Suppressor macrophage (primary cell): Measurements from ENCODE around the gene DBNDD2.
A peak's percentile ranks its signal among the peaks of the same experiment; 100 is the strongest.

Experiments
- DNase-seq, 4 experiments: peaks; one replicate each; pipeline ENCODE4 v3.0.0-alpha.2; 2020 to 2022

Gene DBNDD2

DNA sequence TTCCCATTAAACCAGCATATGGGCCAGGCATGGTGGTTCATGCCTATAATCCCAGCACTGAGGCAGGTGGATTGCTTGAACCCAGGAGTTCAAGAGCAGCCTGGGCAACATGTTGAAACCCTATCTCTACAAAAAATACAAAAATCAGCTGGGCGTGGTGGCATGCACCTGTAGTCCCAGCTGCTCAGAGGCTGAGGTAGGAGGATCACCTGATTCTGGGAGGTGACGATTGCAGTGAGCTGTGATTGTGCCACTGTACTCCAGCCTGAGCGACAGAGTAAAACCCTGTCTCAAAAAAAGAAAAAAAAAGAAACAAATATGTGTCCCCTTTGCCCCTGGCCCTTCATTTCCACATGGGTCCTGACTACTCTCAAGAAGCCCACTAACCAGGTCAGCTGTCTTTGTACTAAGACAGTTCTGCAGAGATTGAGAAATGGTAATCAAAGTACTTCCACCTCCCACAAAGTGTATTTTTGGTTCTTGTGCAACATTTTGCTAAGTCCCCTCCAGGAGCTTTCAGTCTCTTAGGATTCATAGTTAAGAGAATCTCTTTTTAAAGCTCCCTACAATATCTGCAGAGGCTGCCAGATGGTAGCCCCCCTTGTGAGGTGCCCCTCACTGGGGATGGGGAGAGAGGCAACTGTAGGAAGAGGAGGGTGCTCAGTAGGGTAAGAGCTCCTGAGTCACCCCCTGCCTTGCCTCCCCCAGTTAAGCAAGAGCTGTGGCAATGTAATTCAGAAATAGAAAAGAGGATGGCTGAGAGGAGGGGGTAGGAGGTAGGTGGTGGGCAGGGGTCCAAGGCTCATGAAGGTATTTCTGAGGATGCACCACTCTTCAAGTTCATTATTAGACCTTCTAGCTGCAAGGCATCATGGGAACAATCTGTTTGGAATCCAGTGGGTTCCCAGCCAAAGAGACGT, 44.9 kb downstream of the DBNDD2 start:
- peak; percentile 35 to 74 (median 60) for DNase-seq

GRCh38 chr20:45456632-45457031, 48.5 kb downstream of the DBNDD2 start:
- DNase-seq, result peak in 1 of 4 experiments; percentile 22

DNA sequence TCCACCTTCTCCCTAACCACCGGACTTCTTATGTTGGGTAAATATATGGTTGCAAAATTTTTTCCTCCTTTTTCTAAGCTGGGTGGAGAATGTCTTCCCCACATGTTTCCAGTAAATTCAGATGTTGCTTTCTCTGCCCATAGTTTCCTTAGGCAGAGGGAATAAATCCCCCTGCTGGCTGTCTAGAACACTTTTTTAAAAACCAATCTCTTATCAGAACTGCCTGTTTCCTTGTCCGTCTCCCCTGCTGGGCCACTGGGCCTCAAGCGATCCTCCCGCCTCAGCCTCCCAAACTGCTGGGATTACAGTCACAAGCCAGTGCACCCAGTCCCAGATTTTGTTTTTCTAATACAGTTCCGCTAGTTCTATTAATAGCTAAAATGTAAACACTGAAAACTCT, 51.5 kb downstream of the DBNDD2 start:
- DNase-seq, result peak in 1 of 4 experiments; percentile 20
